Measurements from ENCODE around the gene CX3CL1.

- TF ChIP-seq EZH2 (IDR thresholded peaks at IDR 0.05) (no peak), FOXP2 (optimal IDR thresholded peaks at IDR 0.05; ENCODE audit: control extremely low read depth, extremely low read length, insufficient read depth) (no peak), POLR2AphosphoS5 (IDR thresholded peaks at IDR 0.05; ENCODE audit: borderline replicate concordance, low read depth, low read length) (no peak)
Measured at GRCh38 chr16:57386381-57386951, 14.2 kb downstream of the CX3CL1 start.

Measured in SK-N-MC (cell line).